GM23338 (cell line): ENCODE measurements around the gene FLNA.

Experiments
- CREB1 ChIP-seq: fragments of 250-450 bp; sonication (Bioruptor Pico); IDR thresholded peaks from 2 replicates; pipeline ENCODE4 v1.5.0; 2020; ENCODE audit warnings: low read depth, mild to moderate bottlenecking, moderate library complexity
- CTCF ChIP-seq, 2 experiments: fragments of 200-600 bp in 1 of 2; sonication (generic) in 1 of 2; conservative IDR thresholded peaks; 2 replicates each; pipeline versions ENCODE4 v1.5.1 to v1.6.1; 2016 to 2017; ENCODE audit warnings: antibody characterized with exemption in 2 of 2, low read depth in 2 of 2, mild to moderate bottlenecking in 2 of 2, moderate library complexity in 1 of 2
- EZH2 ChIP-seq: fragments of 200-600 bp; sonication (generic); IDR thresholded peaks from one replicate; pipeline ENCODE4 v1.8.0; 2017; ENCODE audit warnings: antibody characterized with exemption, mild to moderate bottlenecking, low read depth; ENCODE audit not compliant: unreplicated experiment
- EZH2phosphoT487 ChIP-seq: fragments of 200-600 bp; sonication (generic); IDR thresholded peaks from one replicate; pipeline ENCODE4 v1.8.1; 2018; ENCODE audit warnings: antibody characterized with exemption; ENCODE audit not compliant: unreplicated experiment
- JUNB ChIP-seq: IDR thresholded peaks from one replicate; pipeline ENCODE4 v1.6.1; 2016; ENCODE audit warnings: antibody characterized with exemption; ENCODE audit not compliant: unreplicated experiment
- POLR2AphosphoS5 ChIP-seq: IDR thresholded peaks from 2 replicates; pipeline ENCODE4 v1.6.1; 2016; ENCODE audit warnings: antibody characterized with exemption, low read depth
- REST ChIP-seq: IDR thresholded peaks from one replicate; pipeline ENCODE4 v1.6.1; 2018; ENCODE audit warnings: antibody characterized with exemption; ENCODE audit not compliant: unreplicated experiment
- STAT1 ChIP-seq: IDR thresholded peaks from one replicate; pipeline ENCODE4 v1.6.1; 2016; ENCODE audit warnings: antibody characterized with exemption; ENCODE audit not compliant: unreplicated experiment
- ZNF114 ChIP-seq: fragments of 250-450 bp; sonication (Bioruptor Pico); IDR thresholded peaks from 2 replicates; pipeline ENCODE4 v1.5.0; 2020; ENCODE audit warnings: mild to moderate bottlenecking, moderate library complexity
- ZNF331 ChIP-seq: fragments of 250-450 bp; sonication (Bioruptor Pico); IDR thresholded peaks from 2 replicates; pipeline ENCODE4 v1.5.0; 2020; ENCODE audit warnings: low read depth, mild to moderate bottlenecking, moderate library complexity

- TF ChIP-seq CTCF (conservative IDR thresholded peaks at IDR 0.05; ENCODE audit: low read depth in 2 of 2) (no peak), EZH2 (no peak), EZH2phosphoT487 (no peak), POLR2AphosphoS5 (peak; percentile 96), REST (no peak), ZNF331 (CRISPR knock-in tag) (no peak), STAT1 (no peak), CREB1 (peak; percentile 90), JUNB (no peak), ZNF114 (CRISPR knock-in tag) (no peak)
These were observed 23.6 kb upstream of the FLNA start, which contains the start of gene RPL10 for GRCh38 chrX:154397888-154398667.
